Stimulated activated CD8-positive, alpha-beta memory T cell treated with anti-CD3 and anti-CD28 coated beads, Interleukin-15, amount 100 ng/mL, for 24 hours (primary cell): ENCODE results near the gene NCKAP5.

Source experiments
- DNase-seq: peaks from one replicate; pipeline ENCODE4 v3.0.0-alpha.2; 2020; ENCODE audit warnings: low read depth

NCKAP5 gene

DNA sequence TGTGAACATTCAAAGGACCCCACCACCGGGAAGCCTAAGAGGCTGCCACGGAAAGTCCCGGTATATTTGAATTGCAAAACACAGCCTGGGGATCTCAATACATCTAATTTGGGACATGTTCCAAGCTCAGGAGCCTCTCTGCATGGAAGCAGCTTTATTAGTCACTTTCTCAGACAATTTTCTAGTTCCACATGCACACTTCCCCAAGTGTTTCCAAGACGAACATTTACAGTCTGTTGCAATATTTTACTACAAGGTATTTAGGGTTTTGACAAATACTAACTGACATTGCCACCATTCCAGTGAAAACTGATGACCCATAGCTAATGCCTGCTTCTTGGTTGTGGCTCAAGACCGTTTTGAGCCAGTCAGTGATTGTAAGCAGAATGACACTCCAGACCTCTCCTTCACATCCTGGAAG is 145.3 kb downstream of the NCKAP5 start:
- no peak for DNase-seq

DNA sequence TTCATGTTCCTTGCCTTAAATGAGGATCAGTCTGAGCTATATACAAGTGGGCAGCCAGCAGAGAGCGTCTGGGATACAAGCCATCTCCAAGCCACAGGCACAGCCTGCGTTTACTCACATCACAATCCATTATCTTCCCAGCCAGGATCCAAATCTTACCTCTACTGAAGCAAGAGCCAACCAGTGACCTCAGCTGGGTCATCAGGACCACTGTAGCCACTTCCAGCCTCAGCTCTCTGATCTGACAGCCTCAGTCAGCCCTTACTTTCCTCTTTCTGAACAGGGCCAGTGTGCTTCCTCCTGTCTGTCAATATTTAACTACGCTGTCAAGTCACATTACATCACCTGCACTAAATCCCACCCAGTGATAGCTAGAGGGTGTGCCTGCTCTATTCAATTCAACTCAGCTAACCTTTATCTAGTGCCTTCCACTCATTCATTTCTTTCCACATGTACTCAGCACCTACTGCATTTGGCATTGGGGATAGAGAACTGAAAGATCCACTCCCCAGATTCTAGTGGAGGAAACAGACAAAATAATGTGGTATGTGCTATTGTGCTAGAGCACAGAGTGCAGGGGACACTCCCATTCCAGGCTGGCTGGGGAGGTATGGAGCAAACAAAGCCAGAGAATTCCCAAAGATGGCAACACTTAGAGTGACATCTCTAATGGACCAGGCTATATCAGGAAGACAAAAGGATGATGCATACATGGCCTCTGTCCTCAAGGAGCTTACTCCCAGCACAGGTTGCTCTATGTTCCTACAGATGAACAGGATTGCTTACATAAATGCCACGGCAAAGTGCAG is 146.5 kb downstream of the NCKAP5 start:
- DNase-seq, result no peak

GRCh38 chr2:133420788-133421187 is 147.5 kb downstream of the NCKAP5 start:
- no peak for DNase-seq

- DNase-seq, result no peak
Observed at GRCh38 chr2:133418671-133419070, 149.6 kb downstream of the NCKAP5 start.

DNA sequence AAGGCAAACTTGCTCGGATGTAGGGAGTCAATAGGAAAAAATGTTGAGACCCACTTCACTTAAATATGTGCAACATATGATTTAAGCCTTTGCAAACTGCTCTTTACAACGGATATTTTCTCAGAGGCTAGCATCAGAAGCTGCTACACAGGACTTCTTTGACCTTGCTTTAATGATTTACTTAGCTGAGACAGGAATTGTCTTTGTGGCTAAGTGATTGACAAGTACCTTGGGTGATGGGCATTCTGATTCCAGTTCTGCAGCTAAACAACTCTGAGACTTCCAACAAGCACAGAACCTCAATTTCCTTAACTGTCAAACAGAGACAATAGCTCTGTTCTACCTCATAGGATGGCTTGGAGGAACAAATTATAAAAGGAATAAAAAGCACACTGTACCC is 150.2 kb downstream of the NCKAP5 start:
- DNase-seq, result no peak

DNA sequence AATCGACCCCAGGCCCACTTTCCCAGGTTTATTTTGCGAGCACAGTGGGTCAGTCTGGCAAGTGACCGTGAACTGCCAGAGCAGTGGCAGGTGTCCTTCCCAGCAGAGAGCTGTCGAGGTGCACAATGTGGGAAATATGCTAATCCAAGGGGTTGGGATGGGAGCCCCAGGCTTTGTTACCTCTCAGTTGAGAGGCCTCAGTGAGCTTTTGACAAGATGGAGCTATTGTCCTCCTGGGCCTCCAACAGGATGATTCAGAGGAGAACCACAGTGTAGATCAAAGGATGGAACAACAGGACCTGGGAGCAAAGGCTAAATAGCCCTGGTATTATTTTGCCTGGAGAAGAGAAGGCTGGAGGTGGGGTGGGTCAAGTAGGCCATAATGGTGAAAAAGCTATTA is 150.8 kb downstream of the NCKAP5 start:
- DNase-seq, result no peak

- no peak for DNase-seq
Observed at GRCh38 chr2:133416736-133417135, 151.5 kb downstream of the NCKAP5 start.

- no peak for DNase-seq
Observed at GRCh38 chr2:133416146-133416545, 152.1 kb downstream of the NCKAP5 start.

GRCh38 chr2:133415210-133415876 is 152.9 kb downstream of the NCKAP5 start:
- DNase-seq, result no peak

GRCh38 chr2:133414486-133415209 is 153.6 kb downstream of the NCKAP5 start:
- no peak for DNase-seq

DNA sequence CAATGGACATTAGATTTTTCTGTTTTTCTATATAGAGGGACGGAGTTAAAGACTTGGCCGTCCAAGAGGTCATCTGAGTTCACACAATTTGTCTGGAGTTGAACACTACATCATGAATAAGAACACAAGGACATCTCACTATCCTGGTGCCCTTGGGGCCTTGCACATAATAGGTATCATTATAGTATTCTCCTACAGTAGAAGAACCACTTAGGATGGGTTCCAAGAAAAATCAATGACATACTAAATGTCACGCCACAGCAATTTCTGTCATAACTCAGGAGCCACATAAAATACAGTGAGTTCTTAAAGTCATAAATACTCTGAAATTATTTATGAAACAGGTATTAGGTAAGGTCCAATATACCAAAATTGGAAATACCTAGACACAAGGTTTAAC is 154.4 kb downstream of the NCKAP5 start:
- DNase-seq, result no peak

- no peak for DNase-seq
Observed at GRCh38 chr2:133412694-133413093, 155.6 kb downstream of the NCKAP5 start.

- no peak for DNase-seq
Observed at GRCh38 chr2:133411857-133412256, 156.4 kb downstream of the NCKAP5 start.

- DNase-seq, result no peak
Observed at GRCh38 chr2:133411101-133411500, 157.2 kb downstream of the NCKAP5 start.

DNA sequence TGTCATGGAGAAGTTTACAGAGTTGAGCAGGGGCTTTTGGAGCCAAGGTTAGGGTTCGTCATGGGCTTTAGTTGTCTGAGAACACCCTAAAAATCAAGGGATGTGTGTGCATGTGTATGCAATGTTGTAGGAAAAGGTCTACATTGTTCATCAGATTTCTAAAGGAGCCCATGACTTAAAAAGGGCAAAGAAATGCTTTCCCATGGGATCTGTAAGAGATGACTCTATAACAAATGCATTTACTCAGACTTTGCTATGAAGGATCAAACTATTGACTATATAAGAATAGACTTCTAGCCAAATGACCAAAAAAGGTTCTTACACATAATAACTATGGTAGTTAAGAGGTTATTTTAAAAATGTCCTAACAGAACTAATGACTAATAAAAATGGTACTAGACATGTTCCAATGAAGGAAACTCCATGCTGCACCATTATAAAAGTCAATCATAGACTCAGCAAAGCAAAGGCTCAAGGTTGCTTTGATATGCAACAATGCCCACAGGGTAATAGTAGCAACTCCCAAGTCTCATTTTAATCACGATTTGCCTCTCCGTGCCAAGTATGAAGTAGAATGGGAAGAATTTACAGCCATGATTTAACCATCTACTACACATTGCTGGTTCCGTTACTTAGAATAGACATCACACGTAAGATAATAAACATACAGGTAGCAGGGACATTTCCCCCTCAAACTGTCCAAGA is 158.5 kb downstream of the NCKAP5 start:
- DNase-seq, result no peak

DNA sequence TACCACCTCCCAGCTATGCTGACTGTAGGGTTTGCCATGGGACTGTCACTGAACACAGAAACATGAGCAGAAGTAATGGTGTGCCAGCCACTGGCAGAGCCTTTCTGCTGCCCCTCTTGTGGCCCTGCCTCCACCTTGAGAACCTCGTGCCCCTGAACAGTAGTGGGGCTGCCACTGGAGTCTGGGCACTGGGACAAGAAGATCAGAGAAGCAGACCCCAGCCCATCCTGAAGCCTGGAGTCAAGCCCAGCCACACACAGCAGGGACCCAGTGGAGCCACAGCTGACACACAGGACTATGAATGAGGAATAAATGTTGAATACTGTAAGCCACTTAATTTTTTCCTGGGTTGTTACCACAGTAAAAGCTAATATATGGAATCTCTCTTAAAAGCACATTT is 159.6 kb downstream of the NCKAP5 start:
- no peak for DNase-seq

- no peak for DNase-seq
Observed at GRCh38 chr2:133407341-133407740, 160.9 kb downstream of the NCKAP5 start.

DNA sequence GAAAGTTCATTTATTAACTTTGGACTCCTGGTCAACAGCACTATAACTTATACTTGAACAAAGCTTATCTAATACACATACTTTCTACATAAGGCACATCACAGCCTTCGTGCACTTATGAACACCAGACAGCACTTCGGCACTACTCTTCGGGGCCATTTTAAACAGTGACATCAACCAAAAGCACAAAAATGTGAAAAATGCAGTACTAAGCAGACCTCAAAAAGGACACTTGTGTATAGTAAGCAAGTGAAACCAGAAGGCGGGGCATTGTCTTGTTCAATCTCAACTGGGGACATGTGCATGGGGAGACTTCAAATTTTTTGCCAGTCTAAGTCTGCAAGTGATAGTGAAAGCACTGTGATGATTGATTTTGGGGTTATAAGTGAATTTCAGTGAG is 163.0 kb downstream of the NCKAP5 start:
- no peak for DNase-seq

- DNase-seq, result no peak
Observed at GRCh38 chr2:133400411-133400810, 167.9 kb downstream of the NCKAP5 start.

DNA sequence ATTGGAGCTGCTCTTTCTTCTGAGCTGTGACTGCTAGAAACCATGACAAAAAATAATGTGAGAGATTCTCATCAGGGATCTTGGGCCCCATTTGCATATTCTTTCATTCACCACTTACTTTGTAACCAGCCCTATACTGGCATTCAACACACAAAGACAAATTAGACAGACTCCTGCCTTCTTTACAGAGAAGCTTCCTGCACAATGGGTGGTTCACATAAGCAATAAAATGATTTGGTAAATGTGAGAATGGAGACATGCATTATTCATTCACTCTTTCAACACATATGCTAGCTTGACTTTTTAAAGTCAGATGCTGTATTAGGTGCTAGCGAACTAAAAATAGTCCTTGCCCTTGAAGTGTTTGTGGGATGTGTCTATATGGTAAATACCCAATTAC is 174.4 kb downstream of the NCKAP5 start:
- DNase-seq, result no peak

DNA sequence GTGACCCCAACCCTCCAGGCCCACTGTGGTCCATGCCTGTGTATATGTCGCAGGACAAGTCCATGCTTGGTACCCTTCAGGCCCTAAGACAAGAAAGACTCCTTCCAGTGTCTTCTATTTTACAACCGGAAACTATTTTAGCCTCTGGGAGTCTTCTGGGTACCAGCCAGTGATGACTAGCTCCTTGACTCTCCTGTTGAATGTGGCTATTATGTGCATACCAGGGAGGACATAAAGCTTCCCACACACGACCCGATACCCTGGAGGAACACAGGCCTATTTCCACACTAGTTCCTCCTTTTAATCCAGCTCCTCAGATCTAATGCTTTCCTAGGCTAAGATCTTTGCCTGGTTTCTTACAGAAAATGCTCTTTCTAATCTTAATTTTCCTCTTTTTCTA is 178.1 kb downstream of the NCKAP5 start:
- no peak for DNase-seq

- no peak for DNase-seq
Observed at GRCh38 chr2:133389569-133389968, 178.7 kb downstream of the NCKAP5 start.
